HEK293 (cell line): ENCODE measurements around the gene ABHD11.
A peak's percentile ranks its signal among the peaks of the same experiment; 100 is the strongest.

Experiments used
- CTCF ChIA-PET: fragments of 350-600 bp; formaldehyde crosslinking; extraction: SDS; loops from one replicate; lab custom pipeline; 2021; ENCODE audit warnings: antibody characterized with exemption; lab: Yijun Ruan, JAX
- POLR2A ChIA-PET: fragments of 300-600 bp; formaldehyde crosslinking; extraction: SDS; loops from one replicate; lab custom pipeline; 2020; ENCODE audit warnings: antibody characterized with exemption, inconsistent platforms; lab: Yijun Ruan, JAX
- H3K27ac ChIP-seq: fragments of 200-500 bp; sonication (Bioruptor generic); 2 replicates; pipeline ENCODE4 v1.5.1; 2014; ENCODE audit warnings: low read depth, low read length, control low read depth, inconsistent platforms; ENCODE audit errors: extremely low read depth
- H3K36me3 ChIP-seq, 2 experiments: fragments of 200-500 bp in 1 of 2; sonication (Bioruptor generic) in 1 of 2; 1 replicate in 1 of 2; 2 replicates in 1 of 2; pipeline ENCODE4 v1.5.1; 2014 to 2017; ENCODE audit warnings: inconsistent platforms in 2 of 2, low read length in 2 of 2; ENCODE audit not compliant: control insufficient read depth in 2 of 2, insufficient read depth in 1 of 2
- H3K4me1 ChIP-seq: fragments of 200-500 bp; sonication (Bioruptor generic); 2 replicates; pipeline ENCODE4 v1.5.1; 2014; ENCODE audit warnings: mild to moderate bottlenecking, low read length, inconsistent platforms; ENCODE audit not compliant: control insufficient read depth, insufficient read depth
- H3K4me3 ChIP-seq: 2 replicates; pipeline ENCODE4 v1.5.1; 2011; ENCODE audit warnings: low read depth, mild to moderate bottlenecking, control low read depth, low read length, moderate library complexity
- H3K9me3 ChIP-seq: fragments of 200-500 bp; sonication (Bioruptor generic); 2 replicates; pipeline ENCODE4 v1.5.1; 2014; ENCODE audit warnings: low read depth, low read length, inconsistent platforms; ENCODE audit not compliant: control insufficient read depth, insufficient read depth
- GLIS1 ChIP-seq: fragments of 450-650 bp; formaldehyde crosslinking; IDR thresholded peaks from 2 replicates; pipeline ENCODE4 v1.5.1; 2016; ENCODE audit warnings: missing biosample characterization, missing genetic modification characterization
- GLIS2 ChIP-seq: fragments of 450-650 bp; formaldehyde crosslinking; IDR thresholded peaks from 2 replicates; pipeline ENCODE4 v1.5.1; 2016; ENCODE audit warnings: missing biosample characterization, missing genetic modification characterization
- KLF16 ChIP-seq: fragments of 450-650 bp; formaldehyde crosslinking; IDR thresholded peaks from 2 replicates; pipeline ENCODE4 v1.5.1; 2017; ENCODE audit warnings: missing biosample characterization, missing genetic modification characterization
- PRDM1 ChIP-seq: fragments of 450-650 bp; formaldehyde crosslinking; IDR thresholded peaks from 2 replicates; pipeline ENCODE4; 2016; ENCODE audit warnings: missing biosample characterization, missing genetic modification characterization
- SP2 ChIP-seq: fragments of 450-650 bp; formaldehyde crosslinking; IDR thresholded peaks from 2 replicates; pipeline ENCODE4 v1.5.1; 2016; ENCODE audit warnings: missing biosample characterization, missing genetic modification characterization
- TCF7L2 ChIP-seq: IDR thresholded peaks from 2 replicates; pipeline ENCODE4 v1.6.1; 2011; ENCODE audit warnings: low read depth, mild to moderate bottlenecking, inconsistent platforms, low read length, moderate library complexity, borderline replicate concordance
- ZNF175 ChIP-seq: fragments of 450-650 bp; formaldehyde crosslinking; IDR thresholded peaks from 2 replicates; pipeline ENCODE4 v1.5.1; 2016; ENCODE audit warnings: missing biosample characterization, missing genetic modification characterization
- ZNF274 ChIP-seq, 2 experiments: fragments of 200-500 bp in 1 of 2; fragments of 450-650 bp in 1 of 2; sonication (Bioruptor generic) in 1 of 2; formaldehyde crosslinking in 1 of 2; IDR thresholded peaks; 2 replicates each; pipeline versions ENCODE4 v1.5.1 to v1.6.1; 2014 to 2016; ENCODE audit warnings: borderline replicate concordance in 1 of 2, inconsistent platforms in 1 of 2, low read length in 1 of 2, missing biosample characterization in 1 of 2, missing genetic modification characterization in 1 of 2
- ZNF335 ChIP-seq: fragments of 450-650 bp; formaldehyde crosslinking; conservative IDR thresholded peaks from 2 replicates; pipeline ENCODE4 v1.5.1; 2016; ENCODE audit warnings: missing biosample characterization, missing genetic modification characterization
- ZNF366 ChIP-seq: fragments of 450-650 bp; formaldehyde crosslinking; conservative IDR thresholded peaks from 2 replicates; pipeline ENCODE4 v1.5.1; 2016; ENCODE audit warnings: missing biosample characterization, missing genetic modification characterization
- ZNF530 ChIP-seq: fragments of 450-650 bp; formaldehyde crosslinking; IDR thresholded peaks from 2 replicates; pipeline ENCODE4 v1.5.1; 2016; ENCODE audit warnings: low read depth, missing biosample characterization, missing genetic modification characterization
- ZNF555 ChIP-seq: fragments of 450-650 bp; formaldehyde crosslinking; conservative IDR thresholded peaks from 2 replicates; pipeline ENCODE4 v1.5.1; 2017; ENCODE audit warnings: missing biosample characterization, mild to moderate bottlenecking, missing genetic modification characterization, inconsistent platforms
- ZNF560 ChIP-seq: fragments of 450-650 bp; formaldehyde crosslinking; IDR thresholded peaks from 2 replicates; pipeline ENCODE4 v1.5.1; 2017; ENCODE audit warnings: missing biosample characterization, missing genetic modification characterization, borderline replicate concordance
- ZNF596 ChIP-seq: fragments of 450-650 bp; IDR thresholded peaks from 2 replicates; pipeline ENCODE4 v1.5.0; 2018; ENCODE audit warnings: missing biosample characterization, mild to moderate bottlenecking, missing genetic modification characterization, moderate library complexity
- ZNF654 ChIP-seq: fragments of 450-650 bp; formaldehyde crosslinking; IDR thresholded peaks from 2 replicates; pipeline ENCODE4 v1.5.1; 2016; ENCODE audit warnings: low read depth, missing biosample characterization, missing genetic modification characterization
- TF ChIP-seq, protein P1 (sequence below): fragments of 450-650 bp; formaldehyde crosslinking; IDR thresholded peaks from 2 replicates; pipeline ENCODE4 v1.5.1; 2017; ENCODE audit warnings: missing biosample characterization, missing genetic modification characterization
- TF ChIP-seq, protein P2 (sequence below): fragments of 450-650 bp; formaldehyde crosslinking; IDR thresholded peaks from 2 replicates; pipeline ENCODE4 v1.5.1; 2017; ENCODE audit warnings: missing biosample characterization, missing genetic modification characterization
- TF ChIP-seq, protein P3 (sequence below): sonication (generic); formaldehyde crosslinking; IDR thresholded peaks from 2 replicates; pipeline ENCODE4 v1.8.1; 2022; ENCODE audit warnings: mild to moderate bottlenecking, moderate library complexity, missing genetic modification reagents

Gene ABHD11

DNA sequence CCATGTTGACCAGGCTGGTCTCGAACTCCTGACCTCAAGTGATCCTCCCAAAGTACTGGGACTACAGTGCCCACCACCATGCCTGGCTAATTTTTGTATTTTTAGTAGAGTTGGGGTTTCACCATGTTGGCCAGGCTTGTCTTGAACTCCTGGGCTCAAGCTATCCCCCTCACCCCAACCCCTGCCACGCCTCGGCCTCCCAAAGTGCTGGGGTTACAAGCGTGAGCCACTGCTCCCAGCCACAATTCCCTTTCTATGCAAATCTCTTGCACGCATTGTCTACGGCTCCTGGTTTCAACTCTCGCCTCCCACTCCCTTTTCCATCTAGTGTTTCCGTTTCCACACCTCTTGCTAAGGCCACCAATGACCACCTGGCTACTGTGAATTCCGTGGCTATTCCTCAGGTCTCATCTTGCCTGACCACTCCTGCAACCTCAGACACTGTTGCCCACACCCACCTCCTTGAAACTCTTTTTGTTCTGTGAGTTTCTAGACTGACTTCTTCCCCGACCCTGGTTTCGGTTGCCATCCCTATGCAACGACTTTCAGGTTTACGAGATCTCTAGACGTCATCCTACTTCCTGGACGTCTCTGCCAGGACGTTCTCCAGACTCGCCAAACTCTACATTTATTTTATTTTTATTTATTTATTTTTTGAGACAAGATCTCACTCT lies 28.1 kb upstream of the ABHD11 start:
- CTCF ChIA-PET = interaction anchor here (0.8 kb wide), 1 partner anchor 31 kb away, joined by 3 read pairs; no protein-coding TSS in a partner anchor

DNA sequence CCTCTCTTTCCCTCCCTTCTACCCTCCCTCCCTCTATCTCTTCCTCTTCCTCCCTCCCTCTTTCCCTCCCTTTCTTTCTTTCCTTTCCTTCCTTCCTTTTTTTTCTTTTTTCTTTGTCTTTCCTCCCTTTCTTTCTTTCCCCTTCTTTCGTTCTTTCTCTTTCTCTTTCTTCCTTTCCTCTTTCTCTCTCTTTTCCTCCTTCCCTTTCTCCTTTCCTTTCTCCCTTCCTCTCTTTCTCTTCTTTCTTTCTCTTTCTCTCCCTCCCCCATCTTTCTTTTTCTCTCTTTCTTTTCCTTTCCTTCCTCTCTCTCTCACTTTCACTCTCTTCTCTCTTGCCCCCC lies 24.0 kb upstream of the ABHD11 start:
- Histone ChIP-seq H3K36me3 (no peaks in the 10 kb centered on the region), H3K4me3 (no peak overlapping the region), H3K9me3 (no peaks in the 10 kb centered on the region)
- CTCF ChIA-PET = no interaction called here
- TF ChIP-seq ZNF335 (tag by site-specific recombination) (no peak), ZNF654 (tag by site-specific recombination) (no peak), TCF7L2 (no peak), ZNF596 (tag by site-specific recombination) (peak; percentile 43; the same call in 1 of the 2 replicates), ZNF274 (IDR thresholded peaks at IDR 0.05; ENCODE audit: low read length) (no peak), ZNF274 (tag by site-specific recombination; IDR thresholded peaks at IDR 0.05; ENCODE audit: borderline replicate concordance) (no peak), ZNF555 (no peak), ZNF366 (tag by site-specific recombination) (peak; percentile 96), PRDM1 (peak; percentile 100), ZNF560 (tag by site-specific recombination) (no peak), ZNF175 (tag by site-specific recombination) (no peak)
- TF ChIP-seq, protein P1, sequence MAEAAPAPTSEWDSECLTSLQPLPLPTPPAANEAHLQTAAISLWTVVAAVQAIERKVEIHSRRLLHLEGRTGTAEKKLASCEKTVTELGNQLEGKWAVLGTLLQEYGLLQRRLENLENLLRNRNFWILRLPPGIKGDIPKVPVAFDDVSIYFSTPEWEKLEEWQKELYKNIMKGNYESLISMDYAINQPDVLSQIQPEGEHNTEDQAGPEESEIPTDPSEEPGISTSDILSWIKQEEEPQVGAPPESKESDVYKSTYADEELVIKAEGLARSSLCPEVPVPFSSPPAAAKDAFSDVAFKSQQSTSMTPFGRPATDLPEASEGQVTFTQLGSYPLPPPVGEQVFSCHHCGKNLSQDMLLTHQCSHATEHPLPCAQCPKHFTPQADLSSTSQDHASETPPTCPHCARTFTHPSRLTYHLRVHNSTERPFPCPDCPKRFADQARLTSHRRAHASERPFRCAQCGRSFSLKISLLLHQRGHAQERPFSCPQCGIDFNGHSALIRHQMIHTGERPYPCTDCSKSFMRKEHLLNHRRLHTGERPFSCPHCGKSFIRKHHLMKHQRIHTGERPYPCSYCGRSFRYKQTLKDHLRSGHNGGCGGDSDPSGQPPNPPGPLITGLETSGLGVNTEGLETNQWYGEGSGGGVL (tag by site-specific recombination) = peak; percentile 56
- TF ChIP-seq, all 188 proteins: peak for 4
- H3K27ac ChIP-seq = no peak overlapping the region
- POLR2A ChIA-PET = no interaction called here
- no peaks in the 10 kb centered on the region for H3K4me1 ChIP-seq

More for the DNA sequence above, 28.1 kb upstream of the ABHD11 start:
- no peak for TF ChIP-seq KLF16 (tag by site-specific recombination)
- TF ChIP-seq, protein P2, sequence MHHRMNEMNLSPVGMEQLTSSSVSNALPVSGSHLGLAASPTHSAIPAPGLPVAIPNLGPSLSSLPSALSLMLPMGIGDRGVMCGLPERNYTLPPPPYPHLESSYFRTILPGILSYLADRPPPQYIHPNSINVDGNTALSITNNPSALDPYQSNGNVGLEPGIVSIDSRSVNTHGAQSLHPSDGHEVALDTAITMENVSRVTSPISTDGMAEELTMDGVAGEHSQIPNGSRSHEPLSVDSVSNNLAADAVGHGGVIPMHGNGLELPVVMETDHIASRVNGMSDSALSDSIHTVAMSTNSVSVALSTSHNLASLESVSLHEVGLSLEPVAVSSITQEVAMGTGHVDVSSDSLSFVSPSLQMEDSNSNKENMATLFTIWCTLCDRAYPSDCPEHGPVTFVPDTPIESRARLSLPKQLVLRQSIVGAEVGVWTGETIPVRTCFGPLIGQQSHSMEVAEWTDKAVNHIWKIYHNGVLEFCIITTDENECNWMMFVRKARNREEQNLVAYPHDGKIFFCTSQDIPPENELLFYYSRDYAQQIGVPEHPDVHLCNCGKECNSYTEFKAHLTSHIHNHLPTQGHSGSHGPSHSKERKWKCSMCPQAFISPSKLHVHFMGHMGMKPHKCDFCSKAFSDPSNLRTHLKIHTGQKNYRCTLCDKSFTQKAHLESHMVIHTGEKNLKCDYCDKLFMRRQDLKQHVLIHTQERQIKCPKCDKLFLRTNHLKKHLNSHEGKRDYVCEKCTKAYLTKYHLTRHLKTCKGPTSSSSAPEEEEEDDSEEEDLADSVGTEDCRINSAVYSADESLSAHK (tag by site-specific recombination) = peak; percentile 86
- Histone ChIP-seq H3K27ac (no peak overlapping the region), H3K9me3 (no peaks in the 10 kb centered on the region), H3K36me3 (no peaks in the 10 kb centered on the region), H3K4me3 (no peak overlapping the region), H3K4me1 (no peaks in the 10 kb centered on the region)
- POLR2A ChIA-PET = no interaction called here

DNA sequence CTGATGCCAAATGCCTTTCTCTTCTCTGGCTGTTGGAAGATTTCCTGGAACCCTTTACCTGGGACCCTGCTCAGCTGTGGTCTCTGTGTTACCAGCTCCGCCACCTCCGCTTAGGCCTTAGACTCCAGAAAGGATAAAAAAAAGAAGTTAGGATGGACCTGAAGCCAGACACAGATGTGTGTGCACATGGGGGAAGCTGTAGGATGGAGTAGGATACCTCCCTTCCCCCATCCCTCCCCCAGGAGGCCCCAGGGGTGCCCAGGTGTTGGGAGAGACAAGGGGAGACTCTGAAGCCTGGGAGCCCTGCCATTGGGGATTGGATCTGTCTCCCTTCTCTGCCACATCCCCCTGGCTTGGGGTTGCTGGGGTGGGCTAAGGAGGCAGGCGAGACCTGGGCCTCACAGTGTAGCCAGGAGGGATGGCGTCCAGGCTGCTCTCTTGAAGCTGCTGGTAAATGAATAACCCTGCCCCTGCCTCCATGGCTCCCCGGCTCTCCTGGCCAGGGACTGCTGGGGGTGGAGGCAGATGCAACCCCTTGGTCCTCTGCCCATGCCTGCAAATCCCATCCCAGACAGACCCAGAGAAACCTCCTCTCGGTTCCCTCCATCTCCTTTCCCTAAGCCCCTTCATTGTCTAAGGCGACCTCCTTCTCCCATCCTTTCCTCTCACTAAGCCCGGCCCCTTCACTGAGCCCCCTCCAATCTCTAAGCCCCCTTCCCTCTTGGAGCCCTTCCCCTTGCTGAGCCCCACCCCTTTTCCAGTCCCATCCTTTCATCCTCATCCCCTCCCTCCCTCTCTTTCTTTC lies 23.5 kb upstream of the ABHD11 start:
- CTCF ChIA-PET = interaction anchor here (0.6 kb wide), 1 partner anchor 219 kb away, joined by 4 read pairs; no protein-coding TSS in a partner anchor
- TF ChIP-seq SP2 (tag by site-specific recombination) (peak; percentile 32; the same call in 1 of the 2 replicates), GLIS2 (tag by site-specific recombination) (0 out of 2 replicates have a peak, but pooled peaks have one; percentile 29), GLIS1 (tag by site-specific recombination) (peak; percentile 55), ZNF530 (tag by site-specific recombination) (no peak)
- TF ChIP-seq, protein P3, sequence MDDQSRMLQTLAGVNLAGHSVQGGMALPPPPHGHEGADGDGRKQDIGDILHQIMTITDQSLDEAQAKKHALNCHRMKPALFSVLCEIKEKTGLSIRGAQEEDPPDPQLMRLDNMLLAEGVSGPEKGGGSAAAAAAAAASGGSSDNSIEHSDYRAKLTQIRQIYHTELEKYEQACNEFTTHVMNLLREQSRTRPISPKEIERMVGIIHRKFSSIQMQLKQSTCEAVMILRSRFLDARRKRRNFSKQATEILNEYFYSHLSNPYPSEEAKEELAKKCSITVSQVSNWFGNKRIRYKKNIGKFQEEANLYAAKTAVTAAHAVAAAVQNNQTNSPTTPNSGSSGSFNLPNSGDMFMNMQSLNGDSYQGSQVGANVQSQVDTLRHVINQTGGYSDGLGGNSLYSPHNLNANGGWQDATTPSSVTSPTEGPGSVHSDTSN (CRISPR knock-in tag) = no peak
- POLR2A ChIA-PET = no interaction called here

More for the DNA sequence above, 23.5 kb upstream of the ABHD11 start:
- Histone ChIP-seq H3K4me1 (no peaks in the 10 kb centered on the region), H3K9me3 (no peaks in the 10 kb centered on the region), H3K36me3 (no peaks in the 10 kb centered on the region), H3K27ac (no peak overlapping the region), H3K4me3 (no peak overlapping the region)
